Panc1 (cell line): ENCODE results near the gene TTC9C. TPM values are rescaled to one million over a fixed set of nuclear protein-coding genes. Genes with fewer than 3 reads are reported as not detected.

ENCODE experiments used
- ATAC-seq: fragments of 200-7000 bp; cut with Tn5 transposase; 2 replicates; pipeline ENCODE4 v1.9.1; 2020; ENCODE audit warnings: mild to moderate bottlenecking, moderate library complexity
- BruUV-seq: library from RNA; stranded (reverse); fragments of 400-500 nt; replicated peaks from 2 replicates; lab custom pipeline; 2021; lab: Mats Ljungman, UMichigan
- CTCF ChIA-PET: fragments of 300-600 bp; sonication (Branson Sonifier 250); formaldehyde crosslinking; loops from one replicate; lab custom pipeline; 2022; ENCODE audit warnings: antibody characterized with exemption; lab: Charles Lee
- POLR2A ChIA-PET: fragments of 300-600 bp; sonication (Branson Sonifier 250); formaldehyde crosslinking; loops from one replicate; lab custom pipeline; 2022; ENCODE audit warnings: antibody characterized with exemption; lab: Charles Lee
- DNase-seq: peaks from one replicate; pipeline ENCODE4 v3.0.0-alpha.2; 2010; ENCODE audit warnings: low read depth, low spot score
- H3K27ac ChIP-seq: 2 replicates; pipeline ENCODE4 v1.5.1; 2011; ENCODE audit warnings: mild to moderate bottlenecking, low read length, inconsistent platforms
- H3K27me3 ChIP-seq: fragments of 200-500 bp; sonication (Bioruptor generic); 2 replicates; pipeline ENCODE4 v1.6.0; 2014; ENCODE audit warnings: low read length, inconsistent platforms; ENCODE audit not compliant: control insufficient read depth, insufficient read depth
- H3K36me3 ChIP-seq: fragments of 200-500 bp; sonication (Bioruptor generic); 2 replicates; pipeline ENCODE4 v1.5.1; 2014; ENCODE audit warnings: inconsistent platforms, mild to moderate bottlenecking, low read length, moderate library complexity; ENCODE audit not compliant: control insufficient read depth, insufficient read depth
- H3K4me1 ChIP-seq: 2 replicates; pipeline ENCODE4 v1.5.1; 2011; ENCODE audit warnings: inconsistent platforms, mild to moderate bottlenecking, low read length, moderate library complexity; ENCODE audit not compliant: control insufficient read depth, insufficient read depth
- H3K4me3 ChIP-seq, 2 experiments: 2 replicates each; pipeline ENCODE4 v1.5.1; 2011 to 2012; ENCODE audit warnings: low read depth in 2 of 2, low read length in 2 of 2, mild to moderate bottlenecking in 2 of 2, inconsistent platforms in 1 of 2, moderate library complexity in 1 of 2
- H3K9me3 ChIP-seq: fragments of 200-500 bp; sonication (Bioruptor generic); 2 replicates; pipeline ENCODE4 v1.5.1; 2014; ENCODE audit warnings: low read depth, mild to moderate bottlenecking, inconsistent platforms, low read length, moderate library complexity; ENCODE audit not compliant: control insufficient read depth, insufficient read depth
- POLR2AphosphoS5 ChIP-seq: IDR thresholded peaks from 2 replicates; pipeline ENCODE4 v1.6.1; 2012; ENCODE audit warnings: mild to moderate bottlenecking, low read depth, low read length, moderate library complexity
- SIN3A ChIP-seq: IDR thresholded peaks from 2 replicates; pipeline ENCODE4 v1.6.1; 2012; ENCODE audit warnings: low read depth, mild to moderate bottlenecking, low read length, moderate library complexity, borderline replicate concordance; ENCODE audit not compliant: insufficient read depth
- TCF7L2 ChIP-seq: IDR thresholded peaks from 2 replicates; pipeline ENCODE4 v1.6.1; 2011; ENCODE audit warnings: mild to moderate bottlenecking, low read depth, low read length, inconsistent platforms
- in situ Hi-C: cut with HindIII; loops from 2 replicates; pipeline ENCODE4 v1.10.0; 2016; ENCODE audit warnings: low sequenced_read_pairs, low pct_unique_long_range_greater_than_20kb
- intact Hi-C: fragments of 100-400 bp; cut with micrococcal nuclease; formaldehyde crosslinking; loops from one replicate; pipeline ENCODE4 v1.10.0; 2022; ENCODE audit not compliant: unreplicated experiment
- total RNA-seq: library from RNA; stranded (reverse); gene quantifications from one replicate; pipeline ENCODE4 v1.2.1, GENCODE V29; 2021; ENCODE audit not compliant: unreplicated experiment
- TF ChIP-seq, protein P1 (sequence below): fragments of 450-650 bp; IDR thresholded peaks from 2 replicates; pipeline ENCODE4 v1.5.1; 2017; ENCODE audit warnings: mild to moderate bottlenecking
- TF ChIP-seq, protein P2 (sequence below), 2 experiments: IDR thresholded peaks; 2 replicates each; pipeline ENCODE4 v1.6.1; 2011 to 2012; ENCODE audit warnings: low read depth in 2 of 2, control low read depth in 1 of 2, low read length in 1 of 2, mild to moderate bottlenecking in 1 of 2, moderate library complexity in 1 of 2; ENCODE audit not compliant: insufficient read depth in 1 of 2

TTC9C gene
- total RNA-seq, 1 experiment from 2014 or later = 39.4 TPM

- Histone ChIP-seq H3K27me3 (no peaks in the 10 kb centered on the region), H3K4me1 (peaks cover 8% of the 10 kb centered on the region), H3K9me3 (no peaks in the 10 kb centered on the region), H3K36me3 (peaks cover 4% of the 10 kb centered on the region), H3K27ac (peak overlapping the region; percentile 95), H3K4me3 (peak overlapping the region; percentile 72 to 73)
- POLR2A ChIA-PET = interaction anchor here (0.6 kb wide), 1 partner anchor 43 kb away, joined by 4 read pairs; no protein-coding TSS in a partner anchor
- no TSS peak for BruUV-seq
- in situ Hi-C loops (no loop called here), intact Hi-C loops (no loop called here)
- DNase-seq (no peak), ATAC-seq (peak; percentile 37)
- CTCF ChIA-PET = interaction anchor here (0.9 to 1.5 kb wide), 3 partner anchors 16 to 43 kb away, joined by 4 to 6 read pairs (median 4); partner anchors contain the start of genes HNRNPUL2 and ZBTB3
- TF ChIP-seq SIN3A = no peak
- TF ChIP-seq, protein P1, sequence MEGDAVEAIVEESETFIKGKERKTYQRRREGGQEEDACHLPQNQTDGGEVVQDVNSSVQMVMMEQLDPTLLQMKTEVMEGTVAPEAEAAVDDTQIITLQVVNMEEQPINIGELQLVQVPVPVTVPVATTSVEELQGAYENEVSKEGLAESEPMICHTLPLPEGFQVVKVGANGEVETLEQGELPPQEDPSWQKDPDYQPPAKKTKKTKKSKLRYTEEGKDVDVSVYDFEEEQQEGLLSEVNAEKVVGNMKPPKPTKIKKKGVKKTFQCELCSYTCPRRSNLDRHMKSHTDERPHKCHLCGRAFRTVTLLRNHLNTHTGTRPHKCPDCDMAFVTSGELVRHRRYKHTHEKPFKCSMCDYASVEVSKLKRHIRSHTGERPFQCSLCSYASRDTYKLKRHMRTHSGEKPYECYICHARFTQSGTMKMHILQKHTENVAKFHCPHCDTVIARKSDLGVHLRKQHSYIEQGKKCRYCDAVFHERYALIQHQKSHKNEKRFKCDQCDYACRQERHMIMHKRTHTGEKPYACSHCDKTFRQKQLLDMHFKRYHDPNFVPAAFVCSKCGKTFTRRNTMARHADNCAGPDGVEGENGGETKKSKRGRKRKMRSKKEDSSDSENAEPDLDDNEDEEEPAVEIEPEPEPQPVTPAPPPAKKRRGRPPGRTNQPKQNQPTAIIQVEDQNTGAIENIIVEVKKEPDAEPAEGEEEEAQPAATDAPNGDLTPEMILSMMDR = no peak
These were observed 42.5 kb downstream of the TTC9C start for GRCh38 chr11:62770778-62771143.

GRCh38 chr11:62771144-62772021, 43.1 kb downstream of the TTC9C start, which contains the start of gene TAF6L:
Gene TAF6L, plus strand, starts transcription at chr11:62771396. Its CDS starts 4,388 bp downstream, at chr11:62775784.
- TSS peak; percentile 57 for BruUV-seq
- DNase-seq (peak; percentile 78), ATAC-seq (peak; percentile 97)
- Histone ChIP-seq H3K4me3 (peak within 1 kb of the TSS; percentile 72 to 73), H3K9me3 (no peaks in the 10 kb centered on the region), H3K4me1 (peaks cover 8% of the 10 kb centered on the region), H3K36me3 (peaks cover 3% of the 10 kb centered on the region), H3K27me3 (no peaks in the 10 kb centered on the region), H3K27ac (peak within 1 kb of the TSS; percentile 95)
- no peak for TF ChIP-seq TCF7L2
- TF ChIP-seq, protein P2, sequence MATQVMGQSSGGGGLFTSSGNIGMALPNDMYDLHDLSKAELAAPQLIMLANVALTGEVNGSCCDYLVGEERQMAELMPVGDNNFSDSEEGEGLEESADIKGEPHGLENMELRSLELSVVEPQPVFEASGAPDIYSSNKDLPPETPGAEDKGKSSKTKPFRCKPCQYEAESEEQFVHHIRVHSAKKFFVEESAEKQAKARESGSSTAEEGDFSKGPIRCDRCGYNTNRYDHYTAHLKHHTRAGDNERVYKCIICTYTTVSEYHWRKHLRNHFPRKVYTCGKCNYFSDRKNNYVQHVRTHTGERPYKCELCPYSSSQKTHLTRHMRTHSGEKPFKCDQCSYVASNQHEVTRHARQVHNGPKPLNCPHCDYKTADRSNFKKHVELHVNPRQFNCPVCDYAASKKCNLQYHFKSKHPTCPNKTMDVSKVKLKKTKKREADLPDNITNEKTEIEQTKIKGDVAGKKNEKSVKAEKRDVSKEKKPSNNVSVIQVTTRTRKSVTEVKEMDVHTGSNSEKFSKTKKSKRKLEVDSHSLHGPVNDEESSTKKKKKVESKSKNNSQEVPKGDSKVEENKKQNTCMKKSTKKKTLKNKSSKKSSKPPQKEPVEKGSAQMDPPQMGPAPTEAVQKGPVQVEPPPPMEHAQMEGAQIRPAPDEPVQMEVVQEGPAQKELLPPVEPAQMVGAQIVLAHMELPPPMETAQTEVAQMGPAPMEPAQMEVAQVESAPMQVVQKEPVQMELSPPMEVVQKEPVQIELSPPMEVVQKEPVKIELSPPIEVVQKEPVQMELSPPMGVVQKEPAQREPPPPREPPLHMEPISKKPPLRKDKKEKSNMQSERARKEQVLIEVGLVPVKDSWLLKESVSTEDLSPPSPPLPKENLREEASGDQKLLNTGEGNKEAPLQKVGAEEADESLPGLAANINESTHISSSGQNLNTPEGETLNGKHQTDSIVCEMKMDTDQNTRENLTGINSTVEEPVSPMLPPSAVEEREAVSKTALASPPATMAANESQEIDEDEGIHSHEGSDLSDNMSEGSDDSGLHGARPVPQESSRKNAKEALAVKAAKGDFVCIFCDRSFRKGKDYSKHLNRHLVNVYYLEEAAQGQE (IDR thresholded peaks at IDR 0.05; ENCODE audit: insufficient read depth in 1 of 2, low read depth in 2 of 2, low read length in 1 of 2) = no peak
- TF ChIP-seq, protein P1 = no peak
- TF ChIP-seq POLR2AphosphoS5 = peak; percentile 84
- TF ChIP-seq SIN3A = peak; percentile 89; the same call in 1 of the 2 replicates
- intact Hi-C loops (no loop called here), in situ Hi-C loops (no loop called here)
- CTCF ChIA-PET = interaction anchor here (0.9 to 1.5 kb wide), 3 partner anchors 15 to 44 kb away, joined by 4 to 6 read pairs (median 4); partner anchors contain the start of genes HNRNPUL2 and ZBTB3
- POLR2A ChIA-PET = interaction anchor here (0.6 kb wide), 2 partner anchors 44 to 101 kb away, joined by 3 to 4 read pairs; no protein-coding TSS in a partner anchor
